Pancreas (tissue), 10 donors: ENCODE data around the gene BTG2. TPM values are rescaled to one million over a fixed set of nuclear protein-coding genes. Genes with fewer than 3 reads are reported as not detected.

ENCODE experiments used
- ATAC-seq, 4 donors: fragments of 200-7000 bp; cut with Tn5 transposase; one replicate each; pipeline versions ENCODE4 v1.8.0 to v1.9.1; 2020; ENCODE audit warnings: mild to moderate bottlenecking in 4 of 4, moderate library complexity in 4 of 4
- DNase-seq, 6 donors: peaks; one replicate each; pipeline ENCODE4 v3.0.0-alpha.2; 2020
- FAIRE-seq: peaks from 2 replicates; lab custom pipeline; 2012; peaks lifted over from hg19 to GRCh38; lab: Jason Lieb, UNC
- H3K27ac ChIP-seq, 4 donors: fragments of 200-600 bp; sonication (generic); 1 replicate in 3 of 4; 2 replicates in 1 of 4; pipeline versions ENCODE4 v1.5.0 to v1.8.0; 2020
- H3K27me3 ChIP-seq, 4 donors: fragments of 200-600 bp; one replicate each; pipeline ENCODE4 v1.8.0; 2021
- H3K36me3 ChIP-seq, 3 donors: fragments of 200-600 bp; sonication (generic) in 1 of 3; one replicate each; pipeline versions ENCODE4 v1.5.0 to v1.8.0; 2020 to 2021
- H3K4me1 ChIP-seq, 3 donors: fragments of 200-600 bp; one replicate each; pipeline ENCODE4 v1.8.0; 2021
- H3K4me3 ChIP-seq, 4 donors: fragments of 200-600 bp; sonication (generic) in 2 of 4; one replicate each; pipeline versions ENCODE4 v1.5.0 to v1.8.0; 2020 to 2021
- H3K9me3 ChIP-seq, 4 donors: fragments of 200-600 bp; one replicate each; pipeline ENCODE4 v1.8.0; 2021
- WGBS, 2 donors: extraction: QIAGEN DNeasy Blood & Tissue Kit; methylation state at CpG; one replicate each; pipeline ENCODE4 v1.1.7; 2013; 5-methylcytosine and 5-hydroxymethylcytosine counted together
- intact Hi-C, 3 donors: fragments of 100-400 bp; cut with DNase I; formaldehyde crosslinking; loops; one replicate each; pipeline versions ENCODE4 v1.11.1 to v1.14.2; 2022
- polyA plus RNA-seq, 2 donors: library from polyadenylated mRNA; stranded (reverse); fragments of 200-250 nt; gene quantifications; one replicate each; pipeline ENCODE4 v1.2.3, GENCODE V29; 2013
- total RNA-seq, 6 donors: library from RNA; stranded (reverse); fragmentation: NEBNext Ultra II Directional in 4 of 6; extraction: Animal tissue kit (Norgen Biotek cat#: 25700) in 4 of 6; gene quantifications; one replicate each; pipeline versions ENCODE4 v1.2.1 to v1.2.4, GENCODE V29; 2021 to 2023
- TF ChIP-seq, protein P1 (sequence below), 4 donors: fragments of 200-600 bp; sonication (generic) in 3 of 4; IDR thresholded peaks; one replicate each; pipeline versions ENCODE4 v1.5.0 to v1.8.0; 2021; ENCODE audit warnings: antibody characterized with exemption in 4 of 4
- donor health status: healthy with polysubstance abuse.
- donor health status: DM: no; HTN: no; CAD: no; lungs with moderate emphysema.
- donor health status: DM: no; HTN: no; CAD: no.
- donor health status: control.
- donor health status: control.
- donor health status: Bipolar disorder and iron deficiency.
- donor health status: DM: yes; HTN: yes; CAD: no.
- donor health status: DM: no; HTN: no; CAD: no.
- donor health status: DM: no; HTN: no; CAD: no.
- donor health status: DM: yes; HTN: yes; CAD: no.

Gene BTG2
- total and polyA plus RNA-seq, 8 donors: 83.1 to 452 (median 192) TPM

DNA sequence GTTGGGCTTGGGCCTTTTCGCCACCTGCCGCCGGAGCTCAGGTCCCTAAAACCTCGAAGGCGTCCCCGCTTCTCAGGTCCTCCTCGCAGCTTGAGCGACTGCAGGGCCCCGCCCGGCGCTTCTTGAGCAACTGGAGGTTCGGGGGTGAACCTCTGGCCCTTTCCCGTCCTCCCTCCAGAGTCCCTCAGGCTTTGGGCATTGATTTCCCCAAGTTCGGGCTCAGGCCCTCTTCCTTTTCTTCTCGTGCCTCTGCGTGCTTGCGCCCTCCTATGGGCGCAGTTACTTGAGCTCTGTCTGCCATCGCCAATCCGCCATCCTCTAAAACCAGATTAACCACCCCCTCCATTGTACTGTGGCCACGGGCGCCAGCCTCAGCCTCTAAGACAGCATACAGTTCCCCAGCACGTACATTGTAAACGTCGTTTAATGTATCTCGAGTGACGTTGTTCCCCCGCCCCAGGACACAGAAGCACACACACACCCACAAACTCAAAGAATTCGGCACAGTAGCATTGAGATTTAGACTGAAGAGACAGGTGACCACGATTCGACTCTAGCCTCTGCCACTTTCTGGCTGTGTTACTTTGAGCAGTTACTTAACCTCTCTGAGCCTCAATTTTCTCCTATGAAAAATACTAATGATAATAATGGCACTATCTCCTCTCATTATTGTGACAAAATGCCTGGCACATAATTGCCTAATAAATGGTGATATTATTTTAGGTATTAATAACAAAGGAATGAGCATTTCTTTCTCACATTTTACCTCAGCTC, 22.6 kb downstream of the BTG2 start:
- Histone ChIP-seq H3K36me3 (no peaks in the 10 kb centered on the region), H3K27ac (peak overlapping the region; percentile 80 to 98 (median 94)), H3K4me1 (peaks cover 16 to 55% (median 35%) of the 10 kb centered on the region in 3 donors), H3K4me3 (peak overlapping the region in 3 of 4 donors; percentile 27 to 45 (median 40)), H3K27me3 (no peaks in the 10 kb centered on the region), H3K9me3 (no peaks in the 10 kb centered on the region)
- no peak for DNase-seq
- WGBS, 2 donors: 5 to 7% methylated on average over 27 to 31 of the region's 31 CpGs
- ATAC-seq: peak; percentile 44 to 66 (median 59)
- intact Hi-C loops: no loop called here
- FAIRE-seq: no peak
- TF ChIP-seq, protein P1, sequence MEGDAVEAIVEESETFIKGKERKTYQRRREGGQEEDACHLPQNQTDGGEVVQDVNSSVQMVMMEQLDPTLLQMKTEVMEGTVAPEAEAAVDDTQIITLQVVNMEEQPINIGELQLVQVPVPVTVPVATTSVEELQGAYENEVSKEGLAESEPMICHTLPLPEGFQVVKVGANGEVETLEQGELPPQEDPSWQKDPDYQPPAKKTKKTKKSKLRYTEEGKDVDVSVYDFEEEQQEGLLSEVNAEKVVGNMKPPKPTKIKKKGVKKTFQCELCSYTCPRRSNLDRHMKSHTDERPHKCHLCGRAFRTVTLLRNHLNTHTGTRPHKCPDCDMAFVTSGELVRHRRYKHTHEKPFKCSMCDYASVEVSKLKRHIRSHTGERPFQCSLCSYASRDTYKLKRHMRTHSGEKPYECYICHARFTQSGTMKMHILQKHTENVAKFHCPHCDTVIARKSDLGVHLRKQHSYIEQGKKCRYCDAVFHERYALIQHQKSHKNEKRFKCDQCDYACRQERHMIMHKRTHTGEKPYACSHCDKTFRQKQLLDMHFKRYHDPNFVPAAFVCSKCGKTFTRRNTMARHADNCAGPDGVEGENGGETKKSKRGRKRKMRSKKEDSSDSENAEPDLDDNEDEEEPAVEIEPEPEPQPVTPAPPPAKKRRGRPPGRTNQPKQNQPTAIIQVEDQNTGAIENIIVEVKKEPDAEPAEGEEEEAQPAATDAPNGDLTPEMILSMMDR (IDR thresholded peaks at IDR 0.05): peak in 2 of 4 donors; percentile 11

DNA sequence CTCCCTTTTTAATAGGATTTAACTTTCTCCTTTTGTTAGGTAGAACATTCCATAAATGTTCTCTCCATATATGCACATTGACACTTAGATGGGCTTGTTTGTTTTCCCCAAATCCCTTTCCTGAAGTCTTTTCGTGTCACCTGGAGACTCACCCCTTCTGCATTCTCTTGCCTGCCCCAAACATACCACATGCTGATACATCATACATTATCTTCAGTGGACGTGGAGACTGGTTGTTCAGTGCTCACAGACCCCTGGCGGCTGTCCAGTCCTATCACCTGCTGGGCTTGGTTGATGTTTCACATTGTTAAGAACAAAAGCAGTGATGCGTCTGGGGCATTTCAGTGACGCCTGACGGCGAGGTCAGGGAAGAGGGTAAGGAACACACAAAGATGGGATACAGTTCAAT, 23.4 kb downstream of the BTG2 start:
- intact Hi-C loops: no loop called here

DNA sequence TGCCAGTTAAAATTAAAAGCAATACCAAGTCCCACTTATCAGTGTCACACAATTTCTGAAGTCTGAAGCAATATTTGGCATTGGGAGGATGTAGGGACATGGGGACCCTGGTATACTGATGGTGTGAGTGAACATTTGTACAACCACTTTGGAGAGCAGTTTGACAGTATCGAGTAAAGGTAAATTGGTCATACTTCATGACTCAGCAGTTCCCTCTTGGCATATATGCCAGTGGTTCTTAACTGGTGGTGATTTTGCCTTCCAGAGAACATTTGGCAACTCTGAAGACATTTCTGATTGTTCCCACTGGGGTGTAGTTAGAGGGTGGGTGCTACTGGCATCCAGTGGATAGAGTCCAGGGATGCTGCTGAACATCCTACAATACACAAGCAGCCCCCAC, 25.9 kb downstream of the BTG2 start:
- no peak for FAIRE-seq

More for the DNA sequence above, 23.4 kb downstream of the BTG2 start:
- FAIRE-seq (no peak), ATAC-seq (peak in 3 of 4 donors; percentile 2 to 38 (median 31)), DNase-seq (peak; percentile 67 to 92 (median 76))
- H3K4me3 ChIP-seq: no peak overlapping the region
- H3K27ac ChIP-seq: peak overlapping the region in 2 of 4 donors; percentile 94 to 98
- TF ChIP-seq, protein P1 (IDR thresholded peaks at IDR 0.05): no peak
- H3K9me3 ChIP-seq: no peaks in the 10 kb centered on the region
- WGBS, 2 donors: 28 to 29% methylated on average over 7 of the region's 7 CpGs
- H3K27me3 ChIP-seq: no peaks in the 10 kb centered on the region
- H3K36me3 ChIP-seq: no peaks in the 10 kb centered on the region
- H3K4me1 ChIP-seq: peaks cover 9 to 46% (median 27%) of the 10 kb centered on the region in 3 donors

DNA sequence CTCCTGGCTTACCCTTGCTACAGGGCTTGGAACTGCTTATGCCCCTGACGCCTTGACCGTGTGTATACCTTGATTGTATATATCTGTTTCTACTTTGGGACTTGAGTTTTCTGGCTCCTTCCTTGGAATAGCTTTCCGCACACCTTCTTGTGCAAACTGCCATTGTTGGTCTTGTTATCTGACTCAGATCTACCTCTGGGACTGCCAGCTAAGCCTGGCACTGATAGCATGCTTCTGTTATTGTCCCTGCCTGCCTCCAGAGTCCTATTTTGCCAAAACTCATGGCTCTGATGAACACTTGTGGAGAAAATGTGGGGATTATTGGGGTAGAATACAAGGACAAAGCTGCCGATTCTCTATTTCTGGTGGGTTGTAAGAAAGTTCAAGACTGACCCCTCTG, 30.2 kb downstream of the BTG2 start:
- no peak for FAIRE-seq
- TF ChIP-seq, protein P1 (IDR thresholded peaks at IDR 0.05): no peak
- Histone ChIP-seq H3K4me1 (peaks cover 0 to 4% (median 0%) of the 10 kb centered on the region in 3 donors), H3K36me3 (no peaks in the 10 kb centered on the region), H3K27ac (no peak overlapping the region), H3K4me3 (no peak overlapping the region), H3K27me3 (no peaks in the 10 kb centered on the region), H3K9me3 (no peaks in the 10 kb centered on the region)
- WGBS, 2 donors: 84 to 87% methylated on average over 4 of the region's 4 CpGs
- no peak for DNase-seq
- intact Hi-C loops: loop anchor here (5.0 to 10.0 kb wide), 2 partner anchors 61 to 63 kb away; no protein-coding TSS in a partner anchor
- ATAC-seq: no peak

More for the DNA sequence above, 25.9 kb downstream of the BTG2 start:
- no peaks in the 10 kb centered on the region for H3K36me3 ChIP-seq
- H3K4me3 ChIP-seq: no peak overlapping the region
- no peak for DNase-seq
- ATAC-seq: no peak
- H3K4me1 ChIP-seq: peaks cover 3 to 21% (median 6%) of the 10 kb centered on the region in 3 donors
- H3K27me3 ChIP-seq: no peaks in the 10 kb centered on the region
- intact Hi-C loops: loop anchor here in 1 of 3 donors (10.0 kb wide), 1 partner anchor 56 kb away; no protein-coding TSS in a partner anchor
- 33 to 57% methylated on average over 1 of the region's 1 CpG for WGBS, 2 donors
- TF ChIP-seq, protein P1 (IDR thresholded peaks at IDR 0.05): no peak
- no peak overlapping the region for H3K27ac ChIP-seq
- no peaks in the 10 kb centered on the region for H3K9me3 ChIP-seq
